T-helper 2 cell treated with Interferon-gamma antibody and Interleukin-4, amounts not matched to agents 5 μg/mL and 100 μg/mL, for 36 hours (primary cell): ENCODE results near the gene SGCE.

Experiments
- DNase-seq: peaks from one replicate; pipeline ENCODE4 v3.0.0; 2021; ENCODE audit warnings: low spot score
- H3K27ac Mint-ChIP-seq: one replicate; pipeline ENCODE4 v1.8.0; 2021; ENCODE audit warnings: mild to moderate bottlenecking, mixed read lengths
- H3K27me3 Mint-ChIP-seq: one replicate; pipeline ENCODE4 v1.8.0; 2021; ENCODE audit warnings: low read depth, mixed read lengths
- H3K36me3 Mint-ChIP-seq: one replicate; pipeline ENCODE4 v1.8.0; 2021; ENCODE audit warnings: low read depth, mixed read lengths
- H3K4me1 Mint-ChIP-seq: one replicate; pipeline ENCODE4 v1.8.0; 2021; ENCODE audit warnings: low read depth, mixed read lengths
- H3K4me3 Mint-ChIP-seq: one replicate; pipeline ENCODE4 v1.8.0; 2022; ENCODE audit warnings: mild to moderate bottlenecking, moderate library complexity, mixed read lengths
- H3K9me3 Mint-ChIP-seq: one replicate; pipeline ENCODE4 v1.8.0; 2021; ENCODE audit warnings: mixed read lengths

SGCE gene

GRCh38 chr7:94623820-94624219 lies 32.1 kb downstream of the SGCE start:
- H3K4me1 Mint-ChIP-seq, result peaks cover 4% of the 10 kb centered on the region
- DNase-seq, result no peak
- no peaks in the 10 kb centered on the region for H3K36me3 Mint-ChIP-seq
- no peaks in the 10 kb centered on the region for H3K9me3 Mint-ChIP-seq
- H3K27me3 Mint-ChIP-seq, result peaks cover 6% of the 10 kb centered on the region
- H3K4me3 Mint-ChIP-seq, result no peak overlapping the region
- H3K27ac Mint-ChIP-seq, result no peak overlapping the region

- no peak overlapping the region for H3K27ac Mint-ChIP-seq
- H3K9me3 Mint-ChIP-seq, result no peaks in the 10 kb centered on the region
- H3K27me3 Mint-ChIP-seq, result no peaks in the 10 kb centered on the region
These were observed 34.8 kb downstream of the SGCE start for GRCh38 chr7:94621120-94621519.

GRCh38 chr7:94620703-94621118 lies 35.2 kb downstream of the SGCE start:
- no peak overlapping the region for H3K4me3 Mint-ChIP-seq
- H3K9me3 Mint-ChIP-seq, result no peaks in the 10 kb centered on the region
- peak; percentile 72 for DNase-seq
- H3K27ac Mint-ChIP-seq, result no peak overlapping the region
- no peaks in the 10 kb centered on the region for H3K27me3 Mint-ChIP-seq
- no peaks in the 10 kb centered on the region for H3K36me3 Mint-ChIP-seq
- H3K4me1 Mint-ChIP-seq, result peaks cover 4% of the 10 kb centered on the region

More at GRCh38 chr7:94621120-94621519, 34.8 kb downstream of the SGCE start:
- H3K4me1 Mint-ChIP-seq, result peaks cover 4% of the 10 kb centered on the region
- DNase-seq, result no peak
- H3K36me3 Mint-ChIP-seq, result no peaks in the 10 kb centered on the region
- no peak overlapping the region for H3K4me3 Mint-ChIP-seq

- Mint-ChIP-seq H3K4me3 (no peak overlapping the region), H3K27ac (no peak overlapping the region), H3K9me3 (no peaks in the 10 kb centered on the region), H3K27me3 (no peaks in the 10 kb centered on the region), H3K4me1 (peaks cover 4% of the 10 kb centered on the region), H3K36me3 (no peaks in the 10 kb centered on the region)
- DNase-seq, result no peak
These were observed 37.8 kb downstream of the SGCE start for GRCh38 chr7:94618126-94618525.

GRCh38 chr7:94616855-94617254 lies 39.1 kb downstream of the SGCE start:
- peaks cover 4% of the 10 kb centered on the region for H3K4me1 Mint-ChIP-seq
- DNase-seq, result no peak
- H3K27ac Mint-ChIP-seq, result no peak overlapping the region
- H3K9me3 Mint-ChIP-seq, result no peaks in the 10 kb centered on the region
- no peaks in the 10 kb centered on the region for H3K36me3 Mint-ChIP-seq
- H3K27me3 Mint-ChIP-seq, result peaks cover 2% of the 10 kb centered on the region
- no peak overlapping the region for H3K4me3 Mint-ChIP-seq

- DNase-seq, result no peak
- no peaks in the 10 kb centered on the region for H3K9me3 Mint-ChIP-seq
- no peaks in the 10 kb centered on the region for H3K36me3 Mint-ChIP-seq
- no peak overlapping the region for H3K27ac Mint-ChIP-seq
- peaks cover 2% of the 10 kb centered on the region for H3K27me3 Mint-ChIP-seq
- no peak overlapping the region for H3K4me3 Mint-ChIP-seq
- H3K4me1 Mint-ChIP-seq, result peaks cover 2% of the 10 kb centered on the region
These were observed 40.3 kb downstream of the SGCE start for GRCh38 chr7:94615666-94616065.

- Mint-ChIP-seq H3K27ac (no peak overlapping the region), H3K27me3 (peaks cover 2% of the 10 kb centered on the region), H3K9me3 (no peaks in the 10 kb centered on the region), H3K4me3 (no peak overlapping the region), H3K36me3 (no peaks in the 10 kb centered on the region), H3K4me1 (no peaks in the 10 kb centered on the region)
- no peak for DNase-seq
These were observed 43.3 kb downstream of the SGCE start for GRCh38 chr7:94612661-94613060.

- no peak overlapping the region for H3K27ac Mint-ChIP-seq
- no peak overlapping the region for H3K4me3 Mint-ChIP-seq
- no peaks in the 10 kb centered on the region for H3K4me1 Mint-ChIP-seq
- DNase-seq, result no peak
- H3K27me3 Mint-ChIP-seq, result peaks cover 2% of the 10 kb centered on the region
- no peaks in the 10 kb centered on the region for H3K9me3 Mint-ChIP-seq
- no peaks in the 10 kb centered on the region for H3K36me3 Mint-ChIP-seq
These were observed 43.7 kb downstream of the SGCE start for GRCh38 chr7:94612253-94612652.

GRCh38 chr7:94609561-94609960 lies 46.4 kb downstream of the SGCE start:
- H3K27ac Mint-ChIP-seq, result no peak overlapping the region
- no peak overlapping the region for H3K4me3 Mint-ChIP-seq

GRCh38 chr7:94605031-94605430 lies 50.9 kb downstream of the SGCE start:
- Mint-ChIP-seq H3K36me3 (no peaks in the 10 kb centered on the region), H3K27ac (no peak overlapping the region), H3K27me3 (peaks cover 2% of the 10 kb centered on the region), H3K9me3 (no peaks in the 10 kb centered on the region), H3K4me1 (no peaks in the 10 kb centered on the region), H3K4me3 (no peak overlapping the region)
- no peak for DNase-seq

More at GRCh38 chr7:94609561-94609960, 46.4 kb downstream of the SGCE start:
- H3K4me1 Mint-ChIP-seq, result no peaks in the 10 kb centered on the region
- no peaks in the 10 kb centered on the region for H3K9me3 Mint-ChIP-seq
- DNase-seq, result no peak
- H3K36me3 Mint-ChIP-seq, result no peaks in the 10 kb centered on the region
- H3K27me3 Mint-ChIP-seq, result peaks cover 4% of the 10 kb centered on the region

GRCh38 chr7:94602181-94602580 lies 53.8 kb downstream of the SGCE start:
- Mint-ChIP-seq H3K36me3 (no peaks in the 10 kb centered on the region), H3K4me3 (no peak overlapping the region), H3K27me3 (peaks cover 3% of the 10 kb centered on the region), H3K9me3 (no peaks in the 10 kb centered on the region), H3K4me1 (no peaks in the 10 kb centered on the region), H3K27ac (no peak overlapping the region)
- no peak for DNase-seq

- no peak for DNase-seq
- Mint-ChIP-seq H3K4me3 (no peak overlapping the region), H3K4me1 (no peaks in the 10 kb centered on the region), H3K27me3 (peaks cover 2% of the 10 kb centered on the region), H3K9me3 (no peaks in the 10 kb centered on the region), H3K36me3 (no peaks in the 10 kb centered on the region), H3K27ac (no peak overlapping the region)
These were observed 55.7 kb downstream of the SGCE start for GRCh38 chr7:94600267-94600666.

- Mint-ChIP-seq H3K4me1 (no peaks in the 10 kb centered on the region), H3K27me3 (peaks cover 2% of the 10 kb centered on the region), H3K9me3 (no peaks in the 10 kb centered on the region), H3K36me3 (no peaks in the 10 kb centered on the region), H3K27ac (no peak overlapping the region), H3K4me3 (no peak overlapping the region)
- no peak for DNase-seq
These were observed 60.2 kb downstream of the SGCE start for GRCh38 chr7:94595717-94596116.

GRCh38 chr7:94594882-94595281 lies 61.1 kb downstream of the SGCE start:
- Mint-ChIP-seq H3K4me3 (no peak overlapping the region), H3K27me3 (peaks cover 2% of the 10 kb centered on the region), H3K4me1 (no peaks in the 10 kb centered on the region), H3K36me3 (no peaks in the 10 kb centered on the region), H3K27ac (no peak overlapping the region), H3K9me3 (no peaks in the 10 kb centered on the region)
- DNase-seq, result no peak

GRCh38 chr7:94591176-94591575 lies 64.8 kb downstream of the SGCE start:
- Mint-ChIP-seq H3K4me3 (no peak overlapping the region), H3K27ac (no peak overlapping the region), H3K27me3 (no peaks in the 10 kb centered on the region), H3K4me1 (no peaks in the 10 kb centered on the region), H3K9me3 (no peaks in the 10 kb centered on the region), H3K36me3 (no peaks in the 10 kb centered on the region)
- no peak for DNase-seq
